Myocyte (in vitro differentiated cells): Measurements from ENCODE around the gene NAT14. TPM values are rescaled to one million over a fixed set of nuclear protein-coding genes. Genes with fewer than 3 reads are reported as not detected.

Source experiments
- DNase-seq: peaks from one replicate; pipeline ENCODE4 v3.0.0-alpha.2; 2012; ENCODE audit warnings: low read depth
- total RNA-seq: library from RNA; depleted of rRNA; stranded (reverse); fragments of >200 nt; gene quantifications from 2 replicates; pipeline ENCODE4 v1.2.3, GENCODE V29; 2014

The NAT14 gene
- total RNA-seq, 1 donor from 2014 or later = 24.7 TPM

DNA sequence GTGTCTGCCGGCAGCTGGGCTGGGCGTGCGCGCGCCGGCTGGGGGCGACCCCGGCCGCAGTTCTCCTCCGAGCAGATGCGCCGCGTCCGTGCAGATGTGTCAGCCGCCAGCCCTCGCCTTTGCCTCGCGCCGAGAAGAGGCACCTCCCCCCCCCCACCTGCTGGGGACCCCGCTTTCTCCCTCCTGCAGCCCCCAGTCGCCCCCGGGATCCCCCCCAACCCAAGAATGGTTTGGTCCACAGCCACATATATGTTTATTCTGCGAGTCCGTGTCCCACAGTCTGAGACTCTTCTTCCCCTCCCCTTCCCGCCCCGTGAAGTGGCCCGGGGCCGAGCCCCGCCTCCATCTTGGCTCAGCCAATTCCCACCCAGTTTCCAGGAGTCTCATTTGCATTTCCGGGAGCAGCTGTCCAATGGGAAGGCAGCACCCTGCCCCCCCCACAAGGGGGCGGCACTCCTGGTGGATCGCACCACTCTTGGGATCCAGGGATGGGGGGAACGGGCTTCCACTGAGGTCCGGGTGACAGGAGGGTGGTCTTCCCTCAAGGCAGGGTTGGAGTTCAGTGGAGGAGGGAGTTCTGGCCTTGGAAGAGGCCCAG, 32.1 kb upstream of the NAT14 start:
- peak; percentile 60 for DNase-seq

DNA sequence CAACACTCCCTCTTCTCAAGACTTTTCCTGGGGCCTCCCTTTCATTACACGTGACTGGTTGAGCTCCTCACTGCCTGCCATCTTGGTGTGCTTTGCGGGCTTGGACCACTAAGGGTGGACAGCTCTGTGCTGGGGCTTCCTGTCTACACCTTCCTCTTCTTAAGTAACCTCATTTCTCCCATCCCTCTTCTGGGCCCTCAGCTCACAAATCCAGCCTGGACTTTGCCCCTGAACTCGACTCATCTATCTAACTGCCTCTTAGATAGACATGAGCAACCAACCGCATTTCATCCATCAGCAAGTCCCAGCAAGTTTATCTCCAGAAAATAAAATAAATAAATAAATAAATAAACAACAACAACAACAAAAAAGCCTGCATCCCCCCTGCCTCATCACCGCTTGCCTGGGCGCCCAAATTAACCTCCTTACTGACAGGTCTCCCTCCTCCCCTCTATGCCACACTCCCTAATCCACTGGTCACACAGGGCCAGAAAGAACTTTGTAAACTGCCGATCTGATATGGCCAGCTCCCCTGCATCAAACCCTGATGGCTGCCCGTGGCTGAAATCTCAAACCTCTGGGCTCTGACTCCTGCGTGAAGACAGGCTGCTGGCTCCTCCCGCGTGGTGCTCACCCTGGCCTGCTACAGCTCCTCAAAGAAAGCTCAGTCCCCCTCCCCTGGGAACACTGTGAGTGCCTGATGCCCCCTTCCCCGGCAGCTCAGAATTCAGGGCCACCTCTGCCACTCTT, 31.3 kb upstream of the NAT14 start:
- no peak for DNase-seq

DNA sequence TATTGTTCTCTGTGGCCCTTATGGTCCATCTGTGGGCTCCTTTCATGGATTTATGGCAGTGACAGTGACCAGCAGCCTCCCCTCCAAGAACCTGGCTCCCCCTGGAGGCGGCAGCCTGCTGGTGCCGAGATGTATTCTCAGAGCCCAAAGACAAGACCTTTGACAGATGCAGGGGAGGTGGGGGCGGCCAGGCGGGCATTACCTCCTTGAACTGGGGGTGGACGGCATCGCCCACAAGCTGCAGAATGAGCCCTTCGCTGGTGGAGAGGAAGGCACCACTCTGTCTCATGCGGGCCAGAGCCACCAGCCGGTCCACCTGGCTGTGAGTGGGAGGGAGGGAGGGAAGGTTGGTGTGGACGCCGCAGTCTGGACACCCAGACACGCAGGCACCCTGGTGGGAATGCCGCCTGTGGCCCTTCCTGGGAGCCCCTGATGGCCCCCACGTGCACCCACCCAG, 30.2 kb upstream of the NAT14 start:
- peak; percentile 40 for DNase-seq

DNA sequence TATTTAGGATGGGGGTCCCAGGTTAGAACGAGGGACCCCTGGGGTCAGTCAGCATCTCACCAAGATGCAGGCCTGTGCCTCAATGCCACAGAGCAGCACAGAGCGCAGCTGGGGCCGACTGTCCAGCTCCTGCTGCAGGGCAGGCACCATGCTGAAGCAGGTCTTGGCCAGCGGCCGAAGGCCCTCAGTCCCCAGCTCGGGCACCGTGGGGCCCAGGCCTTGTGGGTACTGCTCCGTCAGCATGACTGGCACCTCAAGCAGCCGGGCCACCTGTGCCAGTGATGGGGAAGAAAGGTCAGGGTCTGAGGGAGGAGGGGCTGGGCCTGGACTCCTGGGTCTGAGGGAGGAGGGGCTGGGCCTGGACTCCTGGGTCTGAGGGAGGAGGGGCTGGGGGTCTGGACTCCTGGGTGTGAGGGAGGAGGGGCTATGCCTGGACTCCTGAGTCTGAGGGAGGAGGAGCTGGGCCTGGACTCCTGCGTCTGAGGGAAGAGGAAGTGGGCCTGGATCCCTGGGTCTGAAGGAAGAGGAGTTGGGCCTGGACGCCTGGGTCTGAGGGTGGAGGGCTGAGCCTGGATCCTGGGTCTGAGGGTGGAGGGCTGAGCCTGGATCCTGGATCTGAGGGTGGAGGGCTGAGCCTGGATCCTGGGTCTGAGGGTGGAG, 29.3 kb upstream of the NAT14 start:
- no peak for DNase-seq

DNA sequence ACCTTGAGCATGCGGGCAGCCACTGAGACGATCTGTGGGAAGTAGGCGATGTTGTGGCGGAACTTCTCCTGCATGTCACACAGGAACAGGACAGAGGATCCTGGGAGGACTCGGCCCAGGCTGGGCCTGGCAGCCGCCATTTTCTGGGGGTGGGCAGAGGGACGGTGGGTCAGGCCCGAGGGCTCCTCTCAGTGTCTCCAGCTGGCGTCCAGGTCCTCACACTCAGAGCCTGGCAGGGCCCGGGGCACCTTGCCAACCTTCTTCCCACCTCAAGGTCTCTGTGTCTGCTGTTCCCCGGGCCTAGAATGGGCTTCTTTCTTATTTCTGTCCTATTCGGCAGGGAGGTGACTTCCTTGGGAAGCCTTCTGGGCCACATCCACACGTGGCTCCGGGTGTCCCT, 28.6 kb upstream of the NAT14 start:
- DNase-seq = no peak

DNA sequence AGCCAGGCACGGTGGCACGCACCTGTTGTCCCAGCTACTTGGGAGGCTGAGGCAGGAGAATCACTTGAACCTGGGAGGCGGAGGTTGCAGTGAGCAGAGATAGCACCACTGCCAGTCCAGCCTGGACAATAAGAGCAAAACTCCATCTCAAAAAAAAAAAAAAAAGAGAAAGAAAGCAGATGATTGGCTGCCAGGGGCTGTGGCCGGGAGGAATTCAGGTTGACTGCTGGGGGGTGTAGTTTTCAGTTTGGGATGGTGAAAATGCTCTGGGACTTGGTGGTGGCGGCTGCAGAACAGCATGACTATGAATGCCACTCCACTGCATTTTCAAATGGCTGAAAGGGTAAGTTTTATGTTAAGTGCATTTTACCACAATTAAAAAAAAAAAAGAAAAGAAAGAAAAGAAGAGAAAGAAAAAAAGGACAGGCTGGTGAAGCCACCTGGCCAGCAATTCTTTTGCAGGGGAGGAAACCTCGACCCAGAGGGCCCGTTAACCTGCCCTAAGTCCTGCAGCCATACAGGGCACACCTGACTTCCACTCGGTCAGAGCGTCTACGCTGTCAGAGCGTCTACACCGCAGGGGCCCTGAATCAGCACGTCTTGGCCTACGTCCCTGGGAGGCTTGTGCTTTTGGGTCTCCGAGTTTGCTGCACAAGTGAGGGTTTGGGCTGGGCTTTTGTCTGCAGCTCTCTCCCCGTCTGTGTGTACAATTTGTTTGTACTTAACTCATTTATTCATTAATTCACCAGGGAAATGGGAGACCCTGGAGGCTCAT, 27.1 kb upstream of the NAT14 start:
- DNase-seq = no peak

DNA sequence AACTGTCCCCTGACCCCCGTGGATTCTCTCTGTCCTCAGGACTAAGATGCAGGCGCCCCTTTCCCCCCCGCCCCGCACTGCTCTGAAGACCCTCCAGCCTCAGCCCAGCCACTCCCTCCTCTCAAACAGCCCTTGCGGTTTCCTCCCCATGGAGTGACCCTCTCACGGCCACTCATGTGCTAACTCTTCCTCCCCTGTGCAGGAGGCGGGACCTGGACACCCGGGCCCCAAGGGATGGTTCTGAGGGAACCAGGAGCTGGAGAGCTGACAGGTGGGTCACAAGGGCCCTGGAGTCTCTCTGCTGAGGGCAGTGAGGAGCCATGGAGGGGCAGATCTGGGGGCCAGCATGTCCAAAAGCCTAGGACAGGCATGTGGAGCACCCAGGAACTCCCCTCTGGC, 25.4 kb upstream of the NAT14 start:
- no peak for DNase-seq

DNA sequence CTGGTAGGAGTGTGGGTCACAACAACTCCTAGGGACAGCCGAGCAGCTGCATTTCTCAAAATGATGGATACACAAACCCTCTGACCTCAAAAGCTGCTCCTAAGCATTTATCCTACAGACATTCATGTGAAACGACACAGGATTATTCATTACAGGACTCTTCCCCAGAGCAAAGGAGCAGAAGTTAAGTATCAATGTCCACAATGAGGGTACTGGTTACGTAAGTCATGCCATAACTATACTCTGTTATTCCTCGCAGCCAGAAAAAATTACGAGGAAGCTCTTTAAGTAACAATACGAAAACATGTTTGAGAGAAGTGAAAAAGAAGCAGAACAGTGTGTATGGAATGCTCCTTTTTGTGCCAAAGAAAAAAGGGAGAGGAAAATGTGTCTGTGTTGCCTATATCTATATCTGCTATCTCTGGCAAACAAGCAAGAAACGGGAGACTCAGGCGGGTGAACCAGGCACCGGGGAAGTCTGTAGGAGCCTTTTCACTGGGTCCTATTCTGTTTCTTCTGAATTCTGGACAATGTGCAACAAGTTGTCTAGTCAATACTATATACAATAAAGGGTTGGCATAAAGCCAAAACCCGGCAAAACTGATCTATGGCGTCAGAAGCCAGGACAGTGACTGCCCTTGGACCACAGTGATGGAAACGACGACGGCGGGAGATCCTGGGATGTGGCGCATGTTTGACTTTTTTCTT, 24.9 kb upstream of the NAT14 start:
- no peak for DNase-seq

DNA sequence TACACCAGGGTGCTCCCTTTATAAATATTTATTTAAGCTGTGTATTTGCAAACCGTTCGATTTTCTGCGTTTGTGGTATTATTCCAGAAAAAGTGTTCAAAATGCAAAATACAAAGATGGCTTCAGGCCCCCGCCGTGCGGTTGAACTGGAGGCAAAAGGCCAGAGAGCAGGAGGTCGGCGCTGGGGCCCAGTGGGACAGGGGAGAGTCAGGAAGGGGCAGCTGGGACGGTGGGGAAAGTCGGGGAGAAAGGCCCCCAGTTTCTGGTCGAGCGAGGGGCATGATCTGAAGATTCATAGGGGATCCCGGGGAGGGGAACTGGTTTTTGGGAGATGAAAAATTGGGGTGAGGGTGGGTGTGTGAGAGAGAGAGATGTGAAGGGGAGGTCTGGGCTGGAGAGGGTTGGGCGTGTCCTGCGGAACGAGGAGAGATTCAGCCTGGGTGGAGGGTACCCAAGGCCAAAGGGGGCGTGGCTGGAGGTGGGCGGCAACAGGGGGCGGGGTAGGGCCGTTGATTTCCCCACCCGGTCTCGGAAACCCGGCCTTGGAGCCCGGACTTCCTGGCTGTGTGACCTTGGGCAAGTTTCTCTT, 24.2 kb upstream of the NAT14 start:
- peak; percentile 83 for DNase-seq

DNA sequence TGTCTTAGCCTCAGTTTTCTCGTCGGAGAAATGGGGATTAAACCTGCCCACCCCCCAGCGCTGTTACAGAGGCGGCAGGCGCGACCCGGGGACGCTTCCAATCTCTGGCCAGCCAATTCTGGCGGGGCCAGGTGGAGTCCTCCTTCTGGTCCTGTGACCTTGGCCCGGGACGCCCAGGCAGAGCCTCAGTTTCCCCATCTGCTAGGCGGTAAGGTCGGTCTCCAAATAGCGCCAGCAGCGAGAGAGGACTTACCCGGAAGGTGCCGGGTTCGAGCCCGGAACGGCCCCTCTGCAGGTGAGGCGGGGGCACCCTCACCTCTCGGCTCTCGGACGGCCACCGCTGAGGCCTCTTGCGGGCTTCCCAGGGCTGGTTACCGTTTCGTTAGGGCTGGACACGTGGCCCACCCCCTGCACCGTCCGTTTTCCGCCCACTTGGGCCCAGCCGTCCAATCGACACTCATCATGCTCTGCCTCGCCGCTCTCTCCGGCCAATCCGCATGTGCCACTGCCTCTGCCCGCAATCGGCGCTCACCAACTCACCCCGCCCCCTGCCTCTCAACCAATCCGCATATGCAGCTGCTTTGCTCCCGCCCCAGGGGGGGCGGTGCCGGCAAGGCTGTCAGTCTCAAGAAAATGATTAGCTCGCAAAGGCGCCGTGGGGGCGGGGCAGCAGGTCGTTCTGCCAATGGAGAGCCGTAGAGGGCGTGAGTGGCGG, 23.6 kb upstream of the NAT14 start, which contains the start of gene ISOC2:
TSS of gene ISOC2 (minus strand) at position 384 of the 715 bp plus-strand sequence. CDS start 5,156 bp downstream, outside the sequence.
- DNase-seq = peak; percentile 100

DNA sequence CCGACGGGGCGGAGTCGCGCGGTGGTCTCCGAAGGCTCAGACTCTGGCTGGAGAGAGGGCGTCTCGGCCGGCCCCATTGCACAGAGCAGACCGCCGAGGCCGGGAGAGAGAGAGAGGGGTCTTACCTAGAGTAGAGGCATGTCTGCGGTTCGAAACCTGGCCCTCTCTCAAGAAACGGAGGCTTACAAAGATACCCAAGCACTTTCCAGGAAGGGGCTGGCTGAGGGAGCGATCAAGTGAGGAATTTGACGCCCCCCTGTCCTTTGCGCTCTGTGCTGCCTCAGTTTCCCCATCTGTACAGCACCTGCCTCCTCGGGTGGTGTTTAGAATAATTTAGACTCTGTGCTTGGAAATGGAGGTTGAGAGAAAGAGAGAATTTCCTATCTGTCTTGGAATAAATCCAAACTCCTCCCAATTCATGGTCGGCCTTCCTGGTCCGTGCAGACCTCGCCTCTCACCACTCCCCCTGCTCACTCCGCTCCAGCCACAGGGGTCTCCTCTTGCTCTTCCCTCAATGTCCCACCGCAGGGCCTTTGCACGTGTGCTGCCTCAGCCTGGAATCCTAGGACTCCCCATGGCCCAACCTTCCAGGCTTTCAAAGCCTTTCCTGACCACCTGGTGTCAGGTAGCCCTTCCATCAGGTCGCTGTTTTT, 22.9 kb upstream of the NAT14 start:
- DNase-seq = peak; percentile 47

DNA sequence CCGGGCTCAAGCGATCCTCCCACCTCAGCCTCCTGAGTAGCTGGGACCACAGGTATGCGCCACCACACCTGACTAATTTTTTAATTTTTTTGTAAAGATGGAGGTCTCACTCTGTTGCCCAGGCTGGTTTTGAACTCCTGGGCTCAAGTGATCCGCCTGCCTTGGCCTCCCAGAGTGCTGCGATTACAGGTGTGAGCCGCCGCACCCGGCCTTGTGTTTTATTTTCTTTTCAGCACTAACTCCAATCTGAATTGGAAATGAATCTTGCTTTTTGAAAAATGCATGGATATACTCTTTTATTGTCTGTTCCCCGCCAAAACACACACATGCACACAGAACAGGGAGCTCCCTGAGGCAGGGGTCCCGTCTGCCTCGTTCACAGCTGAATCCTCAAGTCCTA, 22.3 kb upstream of the NAT14 start:
- no peak for DNase-seq

DNA sequence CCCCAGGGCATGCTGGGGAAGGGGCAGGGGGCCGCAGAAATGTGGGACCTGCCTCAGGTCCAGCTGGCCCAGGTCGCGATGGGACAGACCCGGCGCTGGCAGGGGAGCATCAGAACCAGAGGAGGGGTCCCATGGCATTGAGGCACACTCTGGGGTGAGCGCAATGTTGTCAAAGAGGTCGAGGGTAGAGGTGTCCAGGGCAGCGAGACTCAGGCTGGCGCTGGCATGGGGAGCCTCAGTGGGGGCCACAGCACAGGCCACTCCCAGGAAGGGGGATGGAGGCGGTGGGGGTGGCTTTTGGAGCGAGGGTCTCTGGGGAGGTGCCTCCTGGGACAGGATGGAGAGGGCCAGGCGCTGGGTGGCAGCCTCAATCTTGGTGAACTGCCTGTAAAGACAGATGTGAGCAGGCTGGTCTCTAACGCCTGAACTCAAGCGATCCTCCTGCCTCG, 21.4 kb upstream of the NAT14 start:
- no peak for DNase-seq

DNA sequence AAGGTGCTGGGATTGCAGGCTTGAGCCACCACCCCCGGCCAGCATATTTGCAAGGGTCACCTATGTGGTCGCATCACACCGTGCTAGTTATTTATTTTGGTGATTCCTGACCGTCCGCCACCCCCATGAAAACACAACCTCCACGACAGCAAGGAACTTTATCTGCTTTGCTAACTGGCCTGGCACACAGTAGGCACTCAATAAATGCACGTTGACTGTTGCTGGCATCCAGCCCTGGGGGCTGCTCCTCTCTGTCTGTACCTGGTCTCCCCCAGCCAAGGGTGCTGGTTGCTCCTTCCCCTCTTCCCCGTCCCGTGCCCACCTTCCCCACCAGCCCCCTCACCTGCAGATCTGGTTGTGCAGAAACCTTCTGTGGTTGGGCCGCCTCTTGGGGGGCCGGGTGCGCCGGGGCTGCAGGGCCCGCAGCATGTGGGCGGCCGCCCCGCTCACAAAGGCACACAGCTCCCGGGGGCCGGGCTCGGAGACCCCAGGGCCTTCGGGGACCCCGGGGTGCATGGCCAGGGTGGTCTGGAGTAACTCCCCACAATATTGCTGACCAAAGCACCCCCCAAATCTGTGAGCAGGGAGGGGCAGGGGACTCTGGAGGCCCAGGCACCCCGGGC, 20.8 kb upstream of the NAT14 start:
- no peak for DNase-seq

DNA sequence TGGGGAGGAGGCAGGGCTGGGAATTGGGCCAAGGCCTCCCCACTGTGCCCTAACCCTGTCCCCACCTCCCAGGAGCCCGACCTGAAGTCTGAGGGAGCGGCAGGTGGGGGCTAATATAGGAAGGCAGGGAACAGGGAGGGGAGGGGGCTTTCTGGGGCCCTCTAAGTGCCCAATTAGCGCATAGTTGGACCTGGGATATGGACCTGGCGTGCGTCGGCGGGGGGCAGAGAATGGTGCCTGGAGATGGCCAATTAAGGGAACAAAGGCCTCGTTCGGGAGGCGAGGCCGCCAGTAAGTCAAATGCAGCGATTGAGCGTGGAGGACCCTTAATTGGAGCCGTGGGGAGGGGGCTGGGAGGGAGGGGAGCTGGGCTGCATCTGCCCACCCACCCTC, 20.3 kb upstream of the NAT14 start, which contains the start of gene C19orf85:
TSS of gene C19orf85 (minus strand) at position 90 of the 393 bp plus-strand sequence. CDS start 197 bp downstream, outside the sequence.
- DNase-seq = no peak

DNA sequence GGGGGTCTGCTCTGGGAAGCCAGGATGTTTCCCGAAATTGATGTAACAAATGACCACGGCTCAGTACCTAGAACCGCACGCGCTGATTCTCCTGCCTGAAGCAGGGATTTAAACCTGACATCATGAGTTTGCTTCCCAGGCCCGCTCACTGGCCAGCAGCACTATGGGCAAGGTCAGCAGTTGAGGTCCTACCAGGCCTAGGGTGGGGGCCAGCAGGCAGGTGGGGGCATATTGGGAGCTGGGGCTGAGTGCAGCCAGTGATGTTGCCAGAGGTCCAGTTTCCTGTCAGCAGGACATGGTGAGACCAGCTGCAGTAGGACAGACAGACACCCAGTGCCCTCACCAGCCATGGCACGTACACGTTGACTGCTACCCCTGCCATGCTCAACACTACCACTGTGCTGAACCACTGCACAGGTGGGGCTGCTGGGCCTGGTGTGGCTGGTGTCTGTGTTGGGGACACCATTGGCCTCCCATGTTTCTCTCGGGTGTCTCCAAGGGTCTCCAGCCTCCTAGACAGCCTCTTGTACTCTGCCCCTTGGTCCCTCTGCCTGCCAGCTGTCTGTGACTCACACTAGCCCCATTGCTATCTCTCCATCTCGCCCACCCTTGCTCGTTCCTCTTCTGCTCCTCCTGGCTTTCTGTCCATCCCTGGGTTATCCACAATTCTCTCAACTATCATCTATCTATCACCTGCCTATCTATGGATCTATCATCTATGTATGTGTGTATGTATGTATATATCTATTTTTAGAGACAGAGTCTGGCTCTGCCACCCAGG, 19.3 kb upstream of the NAT14 start:
- DNase-seq = no peak

DNA sequence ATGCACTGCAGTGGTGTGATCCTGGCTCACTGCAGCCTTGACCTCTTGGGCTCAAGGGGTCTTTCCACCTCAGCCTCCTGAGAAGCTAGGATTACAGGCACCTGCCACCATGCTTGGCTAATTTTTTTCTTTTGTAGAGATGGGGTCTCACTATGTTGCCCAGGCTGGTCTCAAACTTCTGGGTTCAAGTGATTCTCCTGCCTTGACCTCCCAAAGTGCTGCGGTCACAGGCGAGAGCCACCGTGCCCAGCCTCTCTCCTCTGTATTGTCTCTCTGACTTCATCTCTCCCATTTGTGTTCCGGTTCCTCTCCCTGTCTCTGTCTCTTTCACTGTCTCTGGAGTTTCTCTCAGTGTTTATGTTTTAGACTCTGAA, 18.8 kb upstream of the NAT14 start:
- DNase-seq = no peak
